Right lobe of liver (tissue), 6 donors: Measurements from ENCODE around the gene MSRB1. TPM values are rescaled to one million over a fixed set of nuclear protein-coding genes. Genes with fewer than 3 reads are reported as not detected.

ENCODE experiments used
- ATAC-seq, 4 donors: fragments of 200-7000 bp; cut with Tn5 transposase; one replicate each; pipeline ENCODE4 v1.9.1; 2020; ENCODE audit warnings: mild to moderate bottlenecking in 4 of 4, moderate library complexity in 4 of 4
- DNase-seq, 3 donors: peaks; one replicate each; pipeline ENCODE4 v3.0.0-alpha.2; 2020
- H3K27ac ChIP-seq, 3 donors: fragments of 200-600 bp; one replicate each; pipeline ENCODE4 v1.8.0; 2022
- H3K27me3 ChIP-seq, 2 donors: fragments of 200-600 bp; one replicate each; pipeline ENCODE4 v1.8.0; 2022
- H3K36me3 ChIP-seq, 4 donors: fragments of 200-600 bp; sonication (generic) in 1 of 4; one replicate each; pipeline versions ENCODE4 v1.5.1 to v1.8.0; 2017 to 2022; ENCODE audit warnings: control low read depth in 1 of 4
- H3K4me1 ChIP-seq, 4 donors: fragments of 200-600 bp; sonication (generic) in 1 of 4; one replicate each; pipeline versions ENCODE4 v1.5.1 to v1.8.0; 2017 to 2022; ENCODE audit warnings: control low read depth in 1 of 4
- H3K4me3 ChIP-seq, 3 donors: fragments of 200-600 bp; one replicate each; pipeline ENCODE4 v1.8.0; 2022
- H3K9me3 ChIP-seq, 4 donors: fragments of 200-600 bp; sonication (generic) in 1 of 4; one replicate each; pipeline versions ENCODE4 v1.5.1 to v1.8.0; 2017 to 2022; ENCODE audit warnings: control low read depth in 1 of 4
- CTCF ChIP-seq, 4 donors: fragments of 200-600 bp in 3 of 4; fragments of 450-650 bp in 1 of 4; IDR thresholded peaks; one replicate each; pipeline versions ENCODE4 v1.5.1 to v1.8.0; 2016 to 2022; ENCODE audit warnings: antibody characterized with exemption in 4 of 4, mild to moderate bottlenecking in 2 of 4
- POLR2A ChIP-seq: fragments of 450-650 bp; IDR thresholded peaks from one replicate; pipeline ENCODE4 v1.6.1; 2017; ENCODE audit warnings: antibody characterized with exemption, mild to moderate bottlenecking
- WGBS: methylation state at CpG from one replicate; pipeline ENCODE4 v1.1.6; 2018; ENCODE audit warnings: low coverage, low lambda C conversion rate; ENCODE audit not compliant: insufficient coverage; ENCODE audit errors: missing lambda C conversion rate; 5-methylcytosine and 5-hydroxymethylcytosine counted together
- intact Hi-C, 2 donors: fragments of 100-400 bp; cut with DNase I; formaldehyde crosslinking; loops; one replicate each; pipeline versions ENCODE4 v1.11.2 to v1.14.1; 2022
- total RNA-seq, 6 experiments: library from RNA; depleted of rRNA in 2 of 6; stranded (reverse); fragments of >200 nt in 2 of 6; fragmentation: NEBNext Ultra II Directional in 3 of 6; extraction: Animal tissue kit (Norgen Biotek cat#: 25700) in 3 of 6; gene quantifications; one replicate each; pipeline versions ENCODE4 v1.1.0 to v1.2.4, GENCODE V29; 2016 to 2023
- donor health status: DM: no; HTN: yes; CAD: no.
- donor health status: DM: no; HTN: no; CAD: no.
- donor health status: DM: no; HTN: no; CAD: no.
- donor health status: DM: no; HTN: yes; CAD: no.
- donor health status: DM: no; HTN: yes; CAD: no.

MSRB1 gene
- total RNA-seq, 6 experiments from 2014 or later, result 63.4 to 121 (median 98.5) TPM

DNA sequence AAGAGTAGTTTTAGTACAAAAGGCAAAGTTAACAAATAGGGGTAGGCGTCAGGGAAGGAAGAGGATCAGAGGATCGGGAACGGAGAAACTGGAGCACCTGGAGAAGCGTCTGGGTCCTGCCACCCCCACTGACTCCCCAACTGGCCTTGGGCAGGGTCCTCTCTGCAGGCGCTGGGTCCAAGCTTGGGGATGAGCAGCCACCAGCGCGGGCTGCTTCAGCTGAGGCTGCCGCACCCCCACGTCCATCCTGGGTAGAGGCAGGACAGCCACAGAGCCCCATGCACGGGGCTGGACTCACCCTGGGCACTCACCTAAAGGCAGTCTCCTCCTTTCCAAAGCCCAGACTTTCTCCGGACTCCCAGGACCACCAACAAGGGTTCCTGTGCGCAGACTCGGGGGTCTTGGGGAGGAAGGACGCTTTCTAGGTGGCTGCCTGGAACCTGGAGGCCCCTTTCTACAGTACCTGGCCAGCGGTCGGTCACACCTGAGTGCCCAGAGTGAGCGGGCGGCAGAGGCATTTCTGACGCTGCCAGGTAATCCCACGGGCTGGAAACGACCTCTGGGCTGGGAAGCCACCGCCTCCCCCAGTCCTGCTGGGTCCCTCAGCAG lies 25.8 kb downstream of the MSRB1 start:
- intact Hi-C loops, result no loop called here
- Histone ChIP-seq H3K4me3 (no peak overlapping the region), H3K27me3 (peaks cover 0 to 8% of the 10 kb centered on the region in 2 donors), H3K9me3 (no peaks in the 10 kb centered on the region), H3K4me1 (no peaks in the 10 kb centered on the region), H3K27ac (no peak overlapping the region), H3K36me3 (no peaks in the 10 kb centered on the region)
- DNase-seq, result no peak
- TF ChIP-seq CTCF (IDR thresholded peaks at IDR 0.05) (no peak), POLR2A (no peak)
- ATAC-seq, result no peak
- WGBS, result 0% methylated on average over 4 of the region's 22 CpGs

DNA sequence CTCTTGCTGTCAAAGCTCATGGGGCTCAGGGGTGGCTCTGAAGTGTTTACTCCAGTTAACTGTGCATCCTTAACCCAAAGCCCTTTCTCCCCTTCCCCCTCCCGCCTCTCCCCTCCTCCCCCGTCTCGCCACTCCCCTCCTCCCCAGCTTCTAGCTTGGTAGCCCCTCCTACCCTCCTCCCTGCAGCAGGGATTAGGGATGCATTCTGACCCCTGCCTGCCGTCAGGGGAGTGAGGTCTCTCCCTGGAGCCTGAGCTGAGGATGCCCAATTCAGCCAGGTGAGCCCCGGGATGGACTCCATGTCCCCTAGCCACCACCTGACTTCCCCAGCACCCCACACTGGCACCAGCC lies 26.4 kb downstream of the MSRB1 start:
- H3K27me3 ChIP-seq, result peaks cover 0 to 8% of the 10 kb centered on the region in 2 donors
- DNase-seq, result no peak
- intact Hi-C loops, result no loop called here
- no peak overlapping the region for H3K27ac ChIP-seq
- no peaks in the 10 kb centered on the region for H3K4me1 ChIP-seq
- no peak for ATAC-seq
- H3K9me3 ChIP-seq, result no peaks in the 10 kb centered on the region
- TF ChIP-seq POLR2A (no peak), CTCF (IDR thresholded peaks at IDR 0.05) (no peak)
- no peak overlapping the region for H3K4me3 ChIP-seq
- 4% methylated on average over 4 of the region's 5 CpGs for WGBS
- no peaks in the 10 kb centered on the region for H3K36me3 ChIP-seq

GRCh38 chr16:1915732-1916639 lies 27.0 kb downstream of the MSRB1 start:
- no peak for ATAC-seq
- no peaks in the 10 kb centered on the region for H3K4me1 ChIP-seq
- H3K9me3 ChIP-seq, result no peaks in the 10 kb centered on the region
- no peak for TF ChIP-seq POLR2A
- no peak for TF ChIP-seq CTCF (IDR thresholded peaks at IDR 0.05)
- H3K4me3 ChIP-seq, result no peak overlapping the region
- H3K27ac ChIP-seq, result no peak overlapping the region
- WGBS, result 39% methylated on average over 5 of the region's 25 CpGs
- no peak for DNase-seq
- H3K27me3 ChIP-seq, result peaks cover 0 to 8% of the 10 kb centered on the region in 2 donors
- no peaks in the 10 kb centered on the region for H3K36me3 ChIP-seq
- intact Hi-C loops, result no loop called here

GRCh38 chr16:1914988-1915387 lies 28.0 kb downstream of the MSRB1 start:
- 35% methylated on average over 5 of the region's 8 CpGs for WGBS
- Histone ChIP-seq H3K27ac (no peak overlapping the region), H3K27me3 (peaks cover 0 to 8% of the 10 kb centered on the region in 2 donors), H3K4me3 (no peak overlapping the region), H3K9me3 (no peaks in the 10 kb centered on the region), H3K4me1 (no peaks in the 10 kb centered on the region), H3K36me3 (no peaks in the 10 kb centered on the region)
- DNase-seq (no peak), ATAC-seq (no peak)
- no peak for TF ChIP-seq POLR2A
- no peak for TF ChIP-seq CTCF (IDR thresholded peaks at IDR 0.05)
- intact Hi-C loops, result no loop called here
